ENCODE measurements around the gene RFPL3.

DNA sequence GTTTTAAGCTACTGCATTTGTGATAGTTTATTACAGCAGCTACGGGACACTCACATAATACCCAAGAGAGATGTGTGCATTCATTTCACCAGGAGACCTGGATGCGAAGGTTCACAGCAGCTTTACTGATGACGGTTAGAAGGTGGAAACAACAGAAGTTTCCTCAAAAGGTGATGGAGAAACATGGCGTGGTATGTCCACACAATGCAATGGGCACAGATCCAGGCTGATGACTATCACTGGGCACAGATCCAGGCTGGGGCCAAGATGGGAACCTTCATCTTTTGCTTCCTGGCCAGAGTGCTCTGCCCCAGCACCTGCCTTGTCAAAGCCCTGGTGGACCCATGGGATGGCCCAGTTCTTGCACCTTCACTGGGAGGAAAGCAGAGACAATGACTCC is 30.6 kb upstream of the RFPL3 start:
- TF ChIP-seq, protein P1, sequence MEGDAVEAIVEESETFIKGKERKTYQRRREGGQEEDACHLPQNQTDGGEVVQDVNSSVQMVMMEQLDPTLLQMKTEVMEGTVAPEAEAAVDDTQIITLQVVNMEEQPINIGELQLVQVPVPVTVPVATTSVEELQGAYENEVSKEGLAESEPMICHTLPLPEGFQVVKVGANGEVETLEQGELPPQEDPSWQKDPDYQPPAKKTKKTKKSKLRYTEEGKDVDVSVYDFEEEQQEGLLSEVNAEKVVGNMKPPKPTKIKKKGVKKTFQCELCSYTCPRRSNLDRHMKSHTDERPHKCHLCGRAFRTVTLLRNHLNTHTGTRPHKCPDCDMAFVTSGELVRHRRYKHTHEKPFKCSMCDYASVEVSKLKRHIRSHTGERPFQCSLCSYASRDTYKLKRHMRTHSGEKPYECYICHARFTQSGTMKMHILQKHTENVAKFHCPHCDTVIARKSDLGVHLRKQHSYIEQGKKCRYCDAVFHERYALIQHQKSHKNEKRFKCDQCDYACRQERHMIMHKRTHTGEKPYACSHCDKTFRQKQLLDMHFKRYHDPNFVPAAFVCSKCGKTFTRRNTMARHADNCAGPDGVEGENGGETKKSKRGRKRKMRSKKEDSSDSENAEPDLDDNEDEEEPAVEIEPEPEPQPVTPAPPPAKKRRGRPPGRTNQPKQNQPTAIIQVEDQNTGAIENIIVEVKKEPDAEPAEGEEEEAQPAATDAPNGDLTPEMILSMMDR (conservative IDR thresholded peaks at IDR 0.05; ENCODE audit: low read depth, low read length) = no peak
- TF ChIP-seq EZH2 (IDR thresholded peaks at IDR 0.05; ENCODE audit: low read length, unreplicated experiment) (no peak), EZH2phosphoT487 (IDR thresholded peaks at IDR 0.05; ENCODE audit: borderline replicate concordance, low read length) (no peak)
